ENCODE data around the gene PJVK.

- TF ChIP-seq, protein P1, sequence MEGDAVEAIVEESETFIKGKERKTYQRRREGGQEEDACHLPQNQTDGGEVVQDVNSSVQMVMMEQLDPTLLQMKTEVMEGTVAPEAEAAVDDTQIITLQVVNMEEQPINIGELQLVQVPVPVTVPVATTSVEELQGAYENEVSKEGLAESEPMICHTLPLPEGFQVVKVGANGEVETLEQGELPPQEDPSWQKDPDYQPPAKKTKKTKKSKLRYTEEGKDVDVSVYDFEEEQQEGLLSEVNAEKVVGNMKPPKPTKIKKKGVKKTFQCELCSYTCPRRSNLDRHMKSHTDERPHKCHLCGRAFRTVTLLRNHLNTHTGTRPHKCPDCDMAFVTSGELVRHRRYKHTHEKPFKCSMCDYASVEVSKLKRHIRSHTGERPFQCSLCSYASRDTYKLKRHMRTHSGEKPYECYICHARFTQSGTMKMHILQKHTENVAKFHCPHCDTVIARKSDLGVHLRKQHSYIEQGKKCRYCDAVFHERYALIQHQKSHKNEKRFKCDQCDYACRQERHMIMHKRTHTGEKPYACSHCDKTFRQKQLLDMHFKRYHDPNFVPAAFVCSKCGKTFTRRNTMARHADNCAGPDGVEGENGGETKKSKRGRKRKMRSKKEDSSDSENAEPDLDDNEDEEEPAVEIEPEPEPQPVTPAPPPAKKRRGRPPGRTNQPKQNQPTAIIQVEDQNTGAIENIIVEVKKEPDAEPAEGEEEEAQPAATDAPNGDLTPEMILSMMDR (IDR thresholded peaks at IDR 0.05), result no peak
- no peak for TF ChIP-seq POLR2A (IDR thresholded peaks at IDR 0.05)
These were observed 48.5 kb downstream of the PJVK start for GRCh38 chr2:178499640-178500039.

Data from Peyer's patch (tissue), 4 donors.